Gastroesophageal sphincter (tissue), 3 donors: Measurements from ENCODE around the gene TXNL1.

ENCODE experiments used
- CTCF ChIP-seq, 4 experiments: fragments of 200-600 bp in 2 of 4; fragments of 450-650 bp in 2 of 4; sonication (generic) in 1 of 4; IDR thresholded peaks; one replicate each; pipeline ENCODE4 v1.5.1; 2017 to 2019; ENCODE audit warnings: antibody characterized with exemption in 4 of 4, mild to moderate bottlenecking in 2 of 4, moderate library complexity in 2 of 4
- EP300 ChIP-seq: sonication (generic); formaldehyde crosslinking; IDR thresholded peaks from one replicate; pipeline ENCODE4 v1.6.1; 2017; ENCODE audit warnings: antibody characterized with exemption, mild to moderate bottlenecking
- POLR2A ChIP-seq, 2 donors: fragments of 450-650 bp; IDR thresholded peaks; one replicate each; pipeline ENCODE4 v1.6.1; 2017; ENCODE audit warnings: antibody characterized with exemption in 2 of 2, mild to moderate bottlenecking in 2 of 2, moderate library complexity in 1 of 2

DNA sequence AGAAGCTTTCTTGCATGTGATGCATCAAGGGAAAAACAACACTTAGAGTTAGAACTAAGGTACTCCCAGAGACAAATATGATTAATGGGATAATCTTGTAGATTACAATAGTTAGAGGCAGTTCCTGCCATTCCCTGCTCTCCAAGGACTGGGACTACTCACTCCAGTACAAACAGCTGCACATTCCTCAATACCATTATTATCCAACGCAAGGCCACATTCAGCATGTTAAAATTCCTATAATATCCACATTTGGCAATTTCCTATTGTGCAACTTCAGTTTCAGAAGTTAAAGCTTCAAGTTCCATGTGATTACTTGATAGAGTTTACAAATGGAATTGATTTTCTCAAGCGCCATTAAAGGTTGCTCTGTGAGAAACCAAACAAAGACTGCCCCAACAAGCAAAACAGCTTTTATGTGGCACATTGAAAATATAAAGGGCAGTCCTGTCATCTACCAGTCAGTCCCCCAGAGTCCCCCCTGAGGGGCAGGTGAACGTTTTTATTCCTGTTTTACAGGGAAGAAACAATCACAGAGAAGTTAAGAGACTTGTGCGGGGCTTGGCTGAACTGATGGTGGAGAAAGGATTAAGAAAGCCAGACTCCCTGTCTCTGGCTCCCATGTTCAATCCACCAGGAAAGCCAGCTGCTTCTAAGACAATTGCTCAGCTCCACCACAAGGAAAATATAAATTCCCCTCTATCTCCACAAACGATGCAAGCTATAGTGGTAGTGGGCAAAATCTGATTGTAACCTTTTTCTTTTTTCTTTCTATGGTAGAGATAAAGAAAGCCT, 72.6 kb downstream of the TXNL1 start:
- no peak for TF ChIP-seq CTCF (IDR thresholded peaks at IDR 0.05)
- TF ChIP-seq EP300: no peak
- no peak for TF ChIP-seq POLR2A (IDR thresholded peaks at IDR 0.05)
